ENCODE results near the gene AMH. TPM values are rescaled to one million over a fixed set of nuclear protein-coding genes. Genes with fewer than 3 reads are reported as not detected.

The AMH gene
- total and polyA plus RNA-seq, 2 of the 4 experiments (the other 2 are of a cell fraction): 0.86 TPM; not detected in 1

DNA sequence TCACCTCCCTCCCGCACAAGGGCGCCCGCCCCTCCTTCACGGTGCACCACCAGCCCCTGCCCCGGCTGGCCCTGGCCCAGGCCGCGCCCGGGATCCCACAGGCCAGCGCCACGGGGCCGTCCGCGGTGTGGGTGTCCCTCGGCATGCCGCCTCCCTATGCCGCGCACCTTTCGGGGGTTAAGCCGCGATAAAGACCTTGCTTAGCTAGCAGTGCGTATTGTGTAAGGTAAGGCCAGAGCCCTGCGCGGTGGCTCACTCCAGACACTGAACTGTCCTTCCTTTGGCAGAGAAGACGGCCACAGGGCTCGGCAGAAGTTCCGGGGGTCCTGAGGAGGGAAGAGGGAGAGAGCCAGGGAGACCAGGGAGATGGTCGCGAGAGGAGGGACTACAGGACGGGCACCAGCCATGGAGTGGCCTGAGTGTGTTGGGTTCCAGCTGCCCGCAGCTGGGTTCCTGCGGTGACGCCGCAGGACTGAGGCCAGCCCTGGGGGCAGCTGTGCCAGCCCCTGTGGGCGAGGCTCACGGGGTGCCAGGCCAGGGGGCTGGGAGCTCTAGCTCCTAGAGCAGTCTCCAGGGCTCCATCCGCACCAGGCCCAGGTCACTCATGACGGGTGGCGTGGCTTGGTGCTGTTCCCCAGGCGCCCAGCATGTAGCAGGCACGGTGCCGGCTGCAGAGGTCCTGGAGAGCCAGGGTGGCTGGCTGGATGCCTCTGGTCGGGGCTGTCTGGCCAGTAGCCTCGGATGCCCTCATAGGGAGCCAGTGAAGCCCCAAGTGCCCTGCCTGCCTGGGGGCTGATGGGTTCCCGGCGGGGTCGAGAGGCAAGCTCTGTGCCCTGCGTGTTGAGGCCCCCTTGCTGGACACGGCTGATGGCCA, 20.7 kb upstream of the AMH start:
- H3K18ac ChIP-seq (ENCODE audit: low read depth, low read length): no peak overlapping the region
- no peak overlapping the region for H3K56ac ChIP-seq (ENCODE audit: extremely low read depth, insufficient read depth, low read length)
- no peak overlapping the region for H3K23ac ChIP-seq (ENCODE audit: low read depth, low read length)
- no peaks in the 10 kb centered on the region for H3K27me3 ChIP-seq (ENCODE audit: control insufficient read depth, insufficient read depth, low read length)
- in situ Hi-C loops (cut with MboI; ENCODE audit: low sequenced_read_pairs) (no loop called here), intact Hi-C loops (cut with micrococcal nuclease) (no loop called here), dilution Hi-C loops (cut with HindIII; ENCODE audit: low sequenced_read_pairs, unreplicated experiment) (no loop called here)
- H3K79me1 ChIP-seq (ENCODE audit: low read depth in 1 of 2, low read length in 2 of 2): peaks cover 9 to 34% of the 10 kb centered on the region in 2 experiments
- no peak overlapping the region for H3K27ac ChIP-seq (ENCODE audit: insufficient read depth, low read length)
- no peak for TF ChIP-seq POLR2A (IDR thresholded peaks at IDR 0.05; ENCODE audit: low read depth, low read length)
- TF ChIP-seq, protein P1, sequence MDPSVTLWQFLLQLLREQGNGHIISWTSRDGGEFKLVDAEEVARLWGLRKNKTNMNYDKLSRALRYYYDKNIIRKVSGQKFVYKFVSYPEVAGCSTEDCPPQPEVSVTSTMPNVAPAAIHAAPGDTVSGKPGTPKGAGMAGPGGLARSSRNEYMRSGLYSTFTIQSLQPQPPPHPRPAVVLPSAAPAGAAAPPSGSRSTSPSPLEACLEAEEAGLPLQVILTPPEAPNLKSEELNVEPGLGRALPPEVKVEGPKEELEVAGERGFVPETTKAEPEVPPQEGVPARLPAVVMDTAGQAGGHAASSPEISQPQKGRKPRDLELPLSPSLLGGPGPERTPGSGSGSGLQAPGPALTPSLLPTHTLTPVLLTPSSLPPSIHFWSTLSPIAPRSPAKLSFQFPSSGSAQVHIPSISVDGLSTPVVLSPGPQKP (IDR thresholded peaks at IDR 0.05; ENCODE audit: borderline replicate concordance, low read depth, low read length): no peak
- TF ChIP-seq SMC3 (IDR thresholded peaks at IDR 0.05; ENCODE audit: low read depth, low read length): no peak
- no peak for TF ChIP-seq RAD21 (IDR thresholded peaks at IDR 0.05; ENCODE audit: low read length)
- no peak for TF ChIP-seq MAZ (IDR thresholded peaks at IDR 0.05; ENCODE audit: borderline replicate concordance, low read depth, low read length)
- TF ChIP-seq CEBPB (IDR thresholded peaks at IDR 0.05; ENCODE audit: low read depth, low read length): no peak
- CTCF ChIA-PET: no interaction called here
- H4K91ac ChIP-seq (ENCODE audit: insufficient read depth, low read depth, low read length): no peak overlapping the region
- no peak overlapping the region for H2AK5ac ChIP-seq (ENCODE audit: low read depth, low read length)
- H3K9ac ChIP-seq (ENCODE audit: low read depth, low read length): no peak overlapping the region
- no peak overlapping the region for H3K4ac ChIP-seq (ENCODE audit: low read depth, low read length)
- peaks cover 26% of the 10 kb centered on the region for H4K20me1 ChIP-seq (ENCODE audit: insufficient read depth, low read length)
- no peak overlapping the region for H3K4me3 ChIP-seq (ENCODE audit: insufficient read depth, low read depth, low read length)
- WGBS, 2 experiments (ENCODE audit: extremely low coverage in 2 of 2, insufficient read length in 1 of 2): 94% methylated on average over 39 of the region's 48 CpGs; no CpG with 5 or more reads in 1 of the 2 experiments
- no peaks in the 10 kb centered on the region for H3K4me1 ChIP-seq (ENCODE audit: control insufficient read depth, insufficient read depth, low read length)
- no peak overlapping the region for H2BK5ac ChIP-seq (ENCODE audit: low read depth, low read length, poor library complexity, severe bottlenecking)
- BruUV-seq (replicated peaks): no TSS peak
- DNase-seq: no peak
- H3K36me3 ChIP-seq (ENCODE audit: control insufficient read depth, insufficient read depth, low read length): peaks cover 76% of the 10 kb centered on the region
- H4K8ac ChIP-seq (ENCODE audit: low read depth in 2 of 2, low read length in 2 of 2): no peak overlapping the region
- H2BK15ac ChIP-seq (ENCODE audit: low read depth, low read length): no peak overlapping the region
- H2BK120ac ChIP-seq (ENCODE audit: low read depth, low read length): no peak overlapping the region
- no peak overlapping the region for H2AK9ac ChIP-seq (replicated peaks; ENCODE audit: low read depth, low read length, poor library complexity)
- no peak overlapping the region for H4K5ac ChIP-seq (ENCODE audit: low read depth, low read length)
- POLR2A ChIA-PET (ENCODE audit: unreplicated experiment): interaction anchor here (0.9 kb wide), 1 partner anchor 10 kb away, joined by 22 read pairs; no protein-coding TSS in a partner anchor
- H3K14ac ChIP-seq (replicated peaks; ENCODE audit: low read depth, low read length): no peak overlapping the region
- no peak for ATAC-seq (ENCODE audit: low read depth)
- H3K4me2 ChIP-seq (ENCODE audit: low read depth, low read length): no peak overlapping the region
- no peak overlapping the region for H2AFZ ChIP-seq (replicated peaks; ENCODE audit: low read length, poor library complexity)
- H3K9me1 ChIP-seq (ENCODE audit: insufficient read depth, low read length): no peaks in the 10 kb centered on the region
- no peaks in the 10 kb centered on the region for H3K9me3 ChIP-seq (ENCODE audit: control insufficient read depth, insufficient read depth, low read length)
- H2BK20ac ChIP-seq (ENCODE audit: low read depth, low read length): no peak overlapping the region

All from IMR-90 (cell line).